B cell (primary cell): Measurements from ENCODE around the gene SRRM4.
"Not testable (repeated sequence)": the region's sequence is repeated elsewhere in the genome, so short reads cannot be mapped to it uniquely, and the experiment has no call there.

Experiments
- CTCF ChIP-seq: fragments of 200-600 bp; IDR thresholded peaks from one replicate; pipeline ENCODE4 v1.8.0; 2022; ENCODE audit warnings: antibody characterized with exemption, mild to moderate bottlenecking
- EZH2 ChIP-seq: IDR thresholded peaks from 2 replicates; pipeline ENCODE4 v1.6.1; 2012; ENCODE audit warnings: borderline replicate concordance, low read depth, mild to moderate bottlenecking, moderate library complexity, low read length; ENCODE audit not compliant: insufficient read depth, poor library complexity, severe bottlenecking

GRCh38 chr12:119104969-119105368 is 123.6 kb downstream of the SRRM4 start:
- TF ChIP-seq CTCF, EZH2: not testable (repeated sequence)
